Uterus (tissue), 2 donors: ENCODE results near the gene ADIPOR2.

Source experiments
- CTCF ChIP-seq, 4 experiments: fragments of 200-600 bp in 2 of 4; fragments of 450-650 bp in 2 of 4; sonication (generic) in 2 of 4; IDR thresholded peaks; one replicate each; pipeline ENCODE4 v1.5.1; 2016 to 2019; ENCODE audit warnings: antibody characterized with exemption in 4 of 4, mild to moderate bottlenecking in 2 of 4, moderate library complexity in 1 of 4
- POLR2A ChIP-seq, 2 donors: fragments of 450-650 bp; IDR thresholded peaks; one replicate each; pipeline ENCODE4 v1.6.1; 2016; ENCODE audit warnings: antibody characterized with exemption in 2 of 2, mild to moderate bottlenecking in 1 of 2, moderate library complexity in 1 of 2

DNA sequence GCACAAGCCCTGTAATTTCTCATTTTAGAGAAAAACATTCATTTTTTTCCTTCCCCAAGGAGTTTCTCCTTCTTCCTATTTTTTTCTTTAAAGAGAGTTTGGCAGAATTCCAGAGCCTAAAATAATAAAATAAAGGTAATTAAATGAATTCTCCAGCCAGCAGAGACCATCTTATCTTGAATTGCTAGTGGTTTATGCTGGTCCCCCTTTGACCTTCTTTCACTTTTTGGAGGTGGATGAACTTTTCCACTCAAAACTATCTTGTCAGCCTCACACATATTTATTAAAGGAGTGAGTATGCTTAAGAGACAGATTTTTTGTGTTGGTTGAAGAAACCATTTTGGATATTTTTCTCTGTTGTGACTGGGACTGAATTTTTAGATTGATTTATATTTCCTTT is 47.6 kb downstream of the ADIPOR2 start:
- TF ChIP-seq CTCF (IDR thresholded peaks at IDR 0.05) (no peak), POLR2A (IDR thresholded peaks at IDR 0.05) (no peak)
